ACHN (cell line): ENCODE data around the gene VRK1.

ENCODE experiments used
- DNase-seq: peaks from one replicate; pipeline ENCODE4 v3.0.0-alpha.2; 2015
- in situ Hi-C: cut with HindIII; loops from 2 replicates; pipeline ENCODE4 v1.10.0; 2017; ENCODE audit warnings: low sequenced_read_pairs, low pct_ligation_motif_present, low pct_unique_long_range_greater_than_20kb

Gene VRK1

GRCh38 chr14:96811985-96812667, 14.9 kb downstream of the VRK1 start:
- no peak for DNase-seq
- in situ Hi-C loops = no loop called here

DNA sequence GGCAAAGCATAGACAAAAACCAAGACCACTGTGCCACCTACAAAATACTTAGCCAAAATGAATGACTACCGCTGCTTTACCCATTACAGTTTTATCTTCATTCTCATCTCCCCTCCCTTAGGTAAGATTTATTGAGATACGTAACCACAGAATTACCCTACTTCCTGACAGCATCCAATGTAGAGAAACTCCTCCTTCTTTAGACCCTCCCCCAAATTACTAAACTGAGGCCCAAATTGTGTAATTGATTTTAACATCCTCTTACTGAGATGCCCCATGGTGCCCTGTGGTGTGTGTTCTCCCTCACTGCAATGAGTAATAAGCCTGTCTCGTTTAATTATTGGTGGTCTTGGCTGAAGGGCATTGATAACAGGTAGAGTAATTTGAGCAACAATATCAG, 19.1 kb downstream of the VRK1 start:
- in situ Hi-C loops = no loop called here
- DNase-seq = no peak

DNA sequence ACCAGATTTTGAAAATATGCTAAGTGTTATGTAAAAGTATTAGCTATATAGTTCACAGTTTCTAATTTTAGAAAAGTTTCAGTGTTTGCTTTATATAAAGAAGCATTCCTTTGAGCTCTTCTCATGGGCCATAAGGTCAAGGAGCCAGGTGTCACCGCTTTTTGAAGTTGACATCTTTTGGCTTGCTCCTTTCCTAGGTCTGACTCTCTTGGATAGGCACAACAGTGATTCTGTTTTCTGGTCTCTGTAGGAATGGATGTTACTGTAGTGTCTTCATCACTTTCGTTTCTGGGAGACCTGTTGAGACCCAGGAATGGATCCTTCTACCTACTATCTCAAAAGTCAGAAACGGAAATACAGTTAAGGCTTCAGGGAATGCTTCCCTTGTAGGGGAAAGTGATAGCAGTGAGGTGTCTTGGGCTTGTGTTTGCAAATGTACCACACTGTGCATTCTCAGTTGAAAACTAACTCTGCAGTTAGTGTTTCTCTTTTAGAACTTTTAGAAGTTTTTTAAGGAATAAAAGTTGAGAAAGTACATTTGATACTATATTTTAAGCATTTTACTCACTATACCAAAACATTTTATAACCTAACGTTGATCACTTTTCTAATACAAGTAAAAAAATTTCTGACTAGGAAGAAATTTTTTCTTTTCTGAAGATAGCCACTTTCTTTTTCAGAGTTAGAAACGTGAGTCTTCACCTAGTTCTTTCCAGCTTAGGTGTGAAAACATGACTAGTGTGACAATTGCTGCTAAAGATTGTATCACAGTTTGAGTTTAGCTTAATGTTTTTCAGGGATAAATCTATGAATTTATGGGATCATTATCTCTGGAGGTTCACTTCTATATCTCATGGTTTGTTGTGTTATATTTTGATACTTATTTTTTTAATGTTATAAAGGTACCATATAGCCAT, 20.8 kb downstream of the VRK1 start:
- in situ Hi-C loops = no loop called here
- no peak for DNase-seq

DNA sequence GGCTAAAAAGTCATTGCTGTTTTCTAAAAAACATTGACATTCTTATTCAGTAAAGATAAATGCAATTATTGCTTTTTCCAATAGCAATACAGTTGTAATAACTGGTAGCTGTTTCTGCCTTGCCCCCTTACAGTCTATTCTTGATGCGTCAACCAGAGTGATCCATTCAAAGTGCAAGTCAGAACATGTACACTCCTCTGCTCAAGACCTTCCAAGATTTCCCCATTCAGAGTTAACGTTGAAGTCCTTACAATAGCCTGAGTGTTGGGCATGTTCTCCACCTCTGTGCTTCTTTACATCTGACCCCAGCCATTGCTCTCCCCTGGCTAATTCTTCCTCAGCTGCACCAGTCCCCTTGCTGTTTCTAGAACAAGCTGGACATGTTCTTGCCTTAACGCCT, 24.3 kb downstream of the VRK1 start:
- no peak for DNase-seq
- in situ Hi-C loops = no loop called here

DNA sequence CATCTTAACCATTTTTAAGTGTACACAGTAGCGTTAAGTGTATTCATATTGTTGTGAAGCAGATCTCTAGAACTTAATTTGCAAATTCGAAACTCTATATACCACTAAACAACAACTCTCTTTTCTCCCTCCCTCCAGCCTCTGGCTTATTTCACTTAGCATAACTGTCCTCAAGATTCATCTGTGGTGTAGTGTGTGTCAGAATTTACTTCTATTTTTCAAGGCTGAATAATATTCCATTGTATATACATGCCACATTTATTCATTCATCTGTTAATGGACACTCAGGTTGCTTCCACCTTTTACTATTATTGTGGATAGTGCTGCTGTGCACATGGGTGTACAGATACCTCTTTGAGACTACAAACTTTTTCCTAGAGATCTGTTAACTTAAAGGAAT, 26.5 kb downstream of the VRK1 start:
- no peak for DNase-seq
- in situ Hi-C loops = no loop called here

GRCh38 chr14:96824283-96824682, 27.1 kb downstream of the VRK1 start:
- in situ Hi-C loops = no loop called here
- peak; percentile 11 for DNase-seq

GRCh38 chr14:96826818-96827217, 29.6 kb downstream of the VRK1 start:
- no peak for DNase-seq

DNA sequence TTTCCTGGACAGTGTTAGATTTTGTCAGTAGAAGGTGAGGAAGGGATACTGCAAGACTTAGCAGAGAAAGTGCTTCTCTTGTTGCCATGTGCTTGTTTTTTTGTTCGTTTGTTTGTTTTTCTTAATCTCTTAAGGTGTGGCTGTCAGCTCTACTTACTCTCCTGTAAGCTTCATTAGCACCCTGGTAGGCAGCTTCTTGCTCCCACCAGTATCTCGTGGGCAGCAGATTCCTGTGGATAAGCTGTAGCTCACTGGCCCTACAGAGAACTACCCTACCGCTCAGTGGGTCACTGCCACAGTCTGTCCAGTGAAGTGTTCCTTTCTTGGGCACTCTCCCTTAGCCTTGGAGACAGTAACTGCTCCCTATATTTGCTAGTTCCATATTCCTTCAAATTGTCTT, 30.1 kb downstream of the VRK1 start:
- no peak for DNase-seq
- in situ Hi-C loops = no loop called here

More at GRCh38 chr14:96826818-96827217, 29.6 kb downstream of the VRK1 start:
- in situ Hi-C loops = no loop called here

DNA sequence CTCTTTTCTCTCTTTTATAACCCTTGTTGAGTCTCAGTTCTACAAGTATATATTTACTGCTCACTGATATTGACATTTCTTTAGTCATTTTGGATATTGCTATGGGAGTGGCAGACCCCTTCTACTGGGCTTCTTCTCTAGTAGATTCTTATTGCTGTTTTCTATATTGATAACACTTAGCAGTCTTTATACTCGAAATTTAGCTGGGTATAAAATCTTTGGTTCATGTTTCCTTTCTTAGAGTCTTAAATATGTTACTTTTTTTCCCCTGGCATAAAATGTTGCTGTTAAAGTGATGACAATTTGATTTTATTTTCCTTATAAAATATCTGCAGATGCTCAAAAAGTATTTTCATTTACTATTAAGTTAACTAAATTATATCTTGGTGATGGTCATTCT, 32.6 kb downstream of the VRK1 start:
- in situ Hi-C loops = no loop called here
- no peak for DNase-seq

- in situ Hi-C loops = no loop called here
- DNase-seq = no peak
Measured at GRCh38 chr14:96830946-96831345, 33.8 kb downstream of the VRK1 start.

GRCh38 chr14:96832351-96832750, 35.2 kb downstream of the VRK1 start:
- in situ Hi-C loops = no loop called here
- no peak for DNase-seq

GRCh38 chr14:96838449-96838848, 41.3 kb downstream of the VRK1 start:
- DNase-seq = no peak
- in situ Hi-C loops = no loop called here

DNA sequence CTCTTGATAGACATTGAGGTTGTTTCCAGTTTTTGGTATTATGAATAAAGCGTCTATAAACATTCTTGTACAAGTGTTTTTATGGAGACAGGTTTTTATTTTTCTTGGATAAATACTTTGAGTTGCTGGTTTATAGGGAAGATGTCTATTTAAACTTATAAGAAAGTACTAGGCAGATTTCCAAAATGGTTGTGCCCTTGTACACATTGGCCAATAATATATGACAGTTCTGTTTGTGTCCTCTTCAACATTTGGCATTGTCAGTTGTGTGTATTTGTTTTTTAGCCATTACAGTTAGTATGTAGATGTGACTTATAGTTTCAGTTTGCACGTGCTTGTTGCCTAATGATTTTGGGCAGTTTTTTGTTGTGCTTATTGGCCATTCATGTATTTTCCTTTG, 42.1 kb downstream of the VRK1 start:
- in situ Hi-C loops = no loop called here
- DNase-seq = no peak

- in situ Hi-C loops = no loop called here
Measured at GRCh38 chr14:96843137-96843536, 46.0 kb downstream of the VRK1 start.

GRCh38 chr14:96844857-96845570, 47.8 kb downstream of the VRK1 start:
- in situ Hi-C loops = no loop called here

More at GRCh38 chr14:96843137-96843536, 46.0 kb downstream of the VRK1 start:
- DNase-seq = no peak

GRCh38 chr14:96847451-96847850, 50.3 kb downstream of the VRK1 start:
- no peak for DNase-seq
- in situ Hi-C loops = no loop called here

More at GRCh38 chr14:96844857-96845570, 47.8 kb downstream of the VRK1 start:
- no peak for DNase-seq

DNA sequence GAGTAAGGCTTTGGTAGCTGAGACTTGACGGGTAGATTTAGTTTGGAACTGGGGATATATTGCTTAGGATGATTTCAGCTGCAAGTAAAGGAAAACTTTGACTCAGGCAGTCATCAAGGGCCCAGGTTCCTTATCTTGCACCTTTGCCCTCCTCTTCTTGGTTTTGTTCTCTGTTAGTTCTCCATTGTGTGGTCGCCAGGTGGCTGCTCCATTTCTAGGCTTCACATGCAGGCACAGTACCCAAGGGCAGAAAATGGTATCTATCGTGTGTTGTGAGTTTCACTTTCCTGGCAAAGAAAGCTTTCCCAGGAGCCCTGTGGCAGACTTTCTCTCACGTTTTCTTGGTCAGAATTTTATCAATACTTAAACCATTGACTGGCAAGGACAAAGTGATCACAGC, 50.8 kb downstream of the VRK1 start:
- in situ Hi-C loops = no loop called here
- no peak for DNase-seq

DNA sequence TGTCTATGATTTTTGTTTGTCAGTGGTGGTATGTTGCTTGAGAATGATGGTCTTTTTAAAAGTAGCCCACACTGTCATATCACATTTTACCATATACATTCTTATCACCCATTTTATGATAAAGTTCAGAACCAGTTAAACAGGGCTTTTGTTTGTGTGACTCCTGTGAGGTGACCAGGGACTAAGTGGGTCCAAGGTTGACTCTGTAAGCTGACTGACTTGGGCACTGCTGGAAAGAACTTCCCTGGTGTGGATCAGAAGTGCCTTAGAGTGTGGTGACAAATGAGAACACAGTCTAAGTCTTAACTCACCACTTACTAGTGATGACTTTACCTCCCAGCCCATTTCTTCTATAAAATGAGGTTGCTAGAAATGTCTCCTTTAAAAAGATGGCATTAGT, 52.6 kb downstream of the VRK1 start:
- in situ Hi-C loops = no loop called here
- DNase-seq = no peak

DNA sequence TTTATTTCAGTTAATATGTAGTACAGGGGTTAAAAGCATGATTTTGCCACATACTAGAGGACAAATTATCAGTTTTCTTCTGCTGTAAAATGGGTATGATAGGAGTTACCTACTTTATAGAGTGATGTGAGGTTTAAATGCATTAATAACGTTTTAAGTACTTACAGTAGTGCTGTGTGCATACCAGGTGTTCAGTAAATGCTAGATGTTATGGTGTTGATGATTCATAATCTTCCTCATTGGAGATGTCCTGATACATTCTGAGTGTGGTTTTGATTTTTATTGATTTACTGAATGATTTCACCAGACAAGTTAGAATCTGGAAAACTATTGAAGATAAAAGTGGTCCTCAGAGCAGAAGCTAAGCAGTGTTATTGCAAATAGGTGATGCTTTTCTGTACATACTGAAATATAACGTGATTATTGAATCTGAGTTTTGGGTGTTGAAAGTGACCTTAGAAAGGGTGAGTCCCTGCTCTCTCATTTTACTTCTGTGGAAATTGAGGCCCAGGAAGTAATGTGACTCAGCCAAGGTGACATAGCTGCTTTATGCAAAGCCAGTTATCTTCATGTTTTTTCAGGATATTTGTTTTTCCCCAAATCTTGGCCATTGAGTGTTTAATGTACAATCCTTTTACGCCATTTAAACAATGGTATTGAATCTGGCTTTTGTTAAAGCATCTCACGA, 54.7 kb downstream of the VRK1 start:
- DNase-seq = no peak
- in situ Hi-C loops = no loop called here
